ENCODE data around the gene STMN3.

The STMN3 gene

GRCh38 chr20:63595416-63596127 is 57.7 kb downstream of the STMN3 start:
- no peak for TF ChIP-seq CTCF (IDR thresholded peaks at IDR 0.05; ENCODE audit: low read depth, low read length, missing control alignments)
- no peak overlapping the region for H3K4me3 ChIP-seq (ENCODE audit: low read depth, low read length)
- DNase-seq (ENCODE audit: low read depth), result no peak

GRCh38 chr20:63594043-63594561 is 59.1 kb downstream of the STMN3 start:
- DNase-seq (ENCODE audit: low read depth), result no peak
- TF ChIP-seq CTCF (IDR thresholded peaks at IDR 0.05; ENCODE audit: low read depth, low read length, missing control alignments), result no peak
- no peak overlapping the region for H3K4me3 ChIP-seq (ENCODE audit: low read depth, low read length)

- H3K4me3 ChIP-seq (ENCODE audit: low read depth, low read length), result no peak overlapping the region
- no peak for TF ChIP-seq CTCF (IDR thresholded peaks at IDR 0.05; ENCODE audit: low read depth, low read length, missing control alignments)
- DNase-seq (ENCODE audit: low read depth), result no peak
These were observed 60.6 kb downstream of the STMN3 start for GRCh38 chr20:63592661-63593060.

GRCh38 chr20:63591786-63592355 is 61.4 kb downstream of the STMN3 start:
- no peak for TF ChIP-seq CTCF (IDR thresholded peaks at IDR 0.05; ENCODE audit: low read depth, low read length, missing control alignments)
- H3K4me3 ChIP-seq (ENCODE audit: low read depth, low read length), result no peak overlapping the region
- DNase-seq (ENCODE audit: low read depth), result no peak

- H3K4me3 ChIP-seq (ENCODE audit: low read depth, low read length), result no peak overlapping the region
These were observed 62.1 kb downstream of the STMN3 start for GRCh38 chr20:63591147-63591533.

GRCh38 chr20:63590218-63591146 is 62.7 kb downstream of the STMN3 start:
- no peak for TF ChIP-seq CTCF (IDR thresholded peaks at IDR 0.05; ENCODE audit: low read depth, low read length, missing control alignments)
- DNase-seq (ENCODE audit: low read depth), result no peak
- no peak overlapping the region for H3K4me3 ChIP-seq (ENCODE audit: low read depth, low read length)

More at GRCh38 chr20:63591147-63591533, 62.1 kb downstream of the STMN3 start:
- no peak for DNase-seq (ENCODE audit: low read depth)
- TF ChIP-seq CTCF (IDR thresholded peaks at IDR 0.05; ENCODE audit: low read depth, low read length, missing control alignments), result no peak

Measured in GM12864 (cell line).